ENCODE results near the gene RERGL. TPM values are rescaled to one million over a fixed set of nuclear protein-coding genes. Genes with fewer than 3 reads are reported as not detected.

RERGL gene
- total and polyA plus RNA-seq, 4 donors, result 0.19 to 1.2 (median 0.82) TPM

DNA sequence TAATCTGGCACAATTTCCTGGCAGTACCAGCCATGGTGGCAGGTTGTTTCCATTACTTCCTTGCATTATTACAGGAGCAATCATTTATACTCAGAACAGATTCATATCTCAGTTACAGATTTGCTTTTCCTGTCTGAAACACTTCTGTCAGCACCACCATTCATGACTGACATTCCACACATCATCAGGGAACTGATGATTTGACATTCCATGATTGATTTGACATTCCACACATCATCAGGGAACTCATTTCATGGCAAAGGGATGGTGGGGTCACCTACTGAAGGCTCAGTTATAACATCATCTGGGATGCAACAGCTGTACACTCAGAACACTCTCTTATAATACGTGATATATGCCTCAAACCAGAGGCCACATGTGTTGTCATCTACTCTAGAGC lies 30.9 kb upstream of the RERGL start:
- no peak overlapping the region for H3K27ac ChIP-seq (ENCODE audit: low read depth in 1 of 2, low read length in 2 of 2)
- WGBS, result 91% methylated on average over 1 of the region's 1 CpG
- no peak overlapping the region for H3K9ac ChIP-seq (ENCODE audit: low read depth in 1 of 2, low read length in 2 of 2)
- no peaks in the 10 kb centered on the region for H3K27me3 ChIP-seq (ENCODE audit: control insufficient read depth in 4 of 4, insufficient read depth in 4 of 4, low read length in 3 of 4)
- no peaks in the 10 kb centered on the region for H3K36me3 ChIP-seq (ENCODE audit: control insufficient read depth in 4 of 4, insufficient read depth in 3 of 4, low read depth in 1 of 4, low read length in 3 of 4)
- TF ChIP-seq RAD21 (IDR thresholded peaks at IDR 0.05), result no peak
- TF ChIP-seq NR2F2 (IDR thresholded peaks at IDR 0.05), result no peak
- TF ChIP-seq REST (IDR thresholded peaks at IDR 0.05), result no peak
- TF ChIP-seq JUND (IDR thresholded peaks at IDR 0.05), result no peak
- no peak for TF ChIP-seq YY1 (IDR thresholded peaks at IDR 0.05)
- TF ChIP-seq GABPA (IDR thresholded peaks at IDR 0.05 in 1 of 2, conservative IDR thresholded peaks at IDR 0.05 in 1 of 2), result no peak
- no peak for TF ChIP-seq HNF4G (IDR thresholded peaks at IDR 0.05)
- TF ChIP-seq RXRA (IDR thresholded peaks at IDR 0.05), result no peak
- no peaks in the 10 kb centered on the region for H3K4me1 ChIP-seq (ENCODE audit: control insufficient read depth in 4 of 4, insufficient read depth in 4 of 4, low read length in 3 of 4)
- peaks cover 0 to 6% (median 2%) of the 10 kb centered on the region in 4 donors for H3K9me3 ChIP-seq (ENCODE audit: control insufficient read depth in 4 of 4, low read length in 3 of 4)
- H3K4me3 ChIP-seq (ENCODE audit: low read depth in 1 of 3, low read length in 3 of 3), result no peak overlapping the region
- DNase-seq (ENCODE audit: low spot score), result no peak

DNA sequence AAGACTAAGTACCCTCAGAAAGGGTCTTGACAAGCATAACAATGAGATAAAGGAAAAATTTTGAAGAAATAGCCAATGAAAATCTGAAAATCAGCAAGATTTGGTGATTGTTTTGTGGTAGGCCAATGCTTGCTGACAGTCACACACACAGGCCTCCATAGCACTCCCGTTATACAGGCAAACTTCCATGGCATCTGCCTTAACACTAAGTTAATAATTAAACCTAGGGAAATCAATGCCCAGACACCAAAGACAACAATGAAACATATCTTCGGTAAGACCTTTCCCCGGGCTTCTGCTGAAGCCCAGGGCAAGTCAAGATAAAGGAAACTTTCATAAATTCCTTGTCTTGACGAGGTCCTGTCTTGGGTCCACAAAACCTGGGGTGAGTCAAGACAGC lies 18.6 kb upstream of the RERGL start:
- Histone ChIP-seq H3K27ac (ENCODE audit: low read depth in 1 of 2, low read length in 2 of 2) (no peak overlapping the region), H3K36me3 (ENCODE audit: control insufficient read depth in 4 of 4, insufficient read depth in 3 of 4, low read depth in 1 of 4, low read length in 3 of 4) (no peaks in the 10 kb centered on the region), H3K9me3 (ENCODE audit: control insufficient read depth in 4 of 4, low read length in 3 of 4) (no peaks in the 10 kb centered on the region), H3K4me3 (ENCODE audit: low read depth in 1 of 3, low read length in 3 of 3) (no peak overlapping the region), H3K4me1 (ENCODE audit: control insufficient read depth in 4 of 4, insufficient read depth in 4 of 4, low read length in 3 of 4) (peaks cover 0 to 12% (median 9%) of the 10 kb centered on the region in 4 donors), H3K9ac (ENCODE audit: low read depth in 1 of 2, low read length in 2 of 2) (no peak overlapping the region), H3K27me3 (ENCODE audit: control insufficient read depth in 4 of 4, insufficient read depth in 4 of 4, low read length in 3 of 4) (no peaks in the 10 kb centered on the region)
- 31% methylated on average over 4 of the region's 4 CpGs for WGBS
- DNase-seq (ENCODE audit: low spot score), result no peak
- no peak for TF ChIP-seq HNF4G (IDR thresholded peaks at IDR 0.05)
- TF ChIP-seq JUND (IDR thresholded peaks at IDR 0.05), result peak in 1 of 2 donors; percentile 14
- peak; percentile 47 for TF ChIP-seq FOXA2 (IDR thresholded peaks at IDR 0.05)
- no peak for TF ChIP-seq TAF1 (conservative IDR thresholded peaks at IDR 0.05)
- TF ChIP-seq NR2F2 (IDR thresholded peaks at IDR 0.05), result no peak
- TF ChIP-seq RAD21 (IDR thresholded peaks at IDR 0.05), result no peak
- no peak for TF ChIP-seq REST (IDR thresholded peaks at IDR 0.05)
- TF ChIP-seq EGR1 (IDR thresholded peaks at IDR 0.05; ENCODE audit: low read depth in 2 of 2), result no peak
- TF ChIP-seq, protein P1, sequence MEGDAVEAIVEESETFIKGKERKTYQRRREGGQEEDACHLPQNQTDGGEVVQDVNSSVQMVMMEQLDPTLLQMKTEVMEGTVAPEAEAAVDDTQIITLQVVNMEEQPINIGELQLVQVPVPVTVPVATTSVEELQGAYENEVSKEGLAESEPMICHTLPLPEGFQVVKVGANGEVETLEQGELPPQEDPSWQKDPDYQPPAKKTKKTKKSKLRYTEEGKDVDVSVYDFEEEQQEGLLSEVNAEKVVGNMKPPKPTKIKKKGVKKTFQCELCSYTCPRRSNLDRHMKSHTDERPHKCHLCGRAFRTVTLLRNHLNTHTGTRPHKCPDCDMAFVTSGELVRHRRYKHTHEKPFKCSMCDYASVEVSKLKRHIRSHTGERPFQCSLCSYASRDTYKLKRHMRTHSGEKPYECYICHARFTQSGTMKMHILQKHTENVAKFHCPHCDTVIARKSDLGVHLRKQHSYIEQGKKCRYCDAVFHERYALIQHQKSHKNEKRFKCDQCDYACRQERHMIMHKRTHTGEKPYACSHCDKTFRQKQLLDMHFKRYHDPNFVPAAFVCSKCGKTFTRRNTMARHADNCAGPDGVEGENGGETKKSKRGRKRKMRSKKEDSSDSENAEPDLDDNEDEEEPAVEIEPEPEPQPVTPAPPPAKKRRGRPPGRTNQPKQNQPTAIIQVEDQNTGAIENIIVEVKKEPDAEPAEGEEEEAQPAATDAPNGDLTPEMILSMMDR (IDR thresholded peaks at IDR 0.05; ENCODE audit: low read depth, low read length, missing input control), result no peak
- peak in 1 of 2 donors; percentile 36 for TF ChIP-seq HNF4A (conservative IDR thresholded peaks at IDR 0.05)
- no peak for TF ChIP-seq RXRA (IDR thresholded peaks at IDR 0.05)
- peak; percentile 23 for TF ChIP-seq FOXA1 (IDR thresholded peaks at IDR 0.05)
- no peak for TF ChIP-seq GABPA (IDR thresholded peaks at IDR 0.05 in 1 of 2, conservative IDR thresholded peaks at IDR 0.05 in 1 of 2)
- TF ChIP-seq SP1 (IDR thresholded peaks at IDR 0.05), result peak; percentile 17
- TF ChIP-seq YY1 (IDR thresholded peaks at IDR 0.05), result peak; percentile 93
- TF ChIP-seq, protein P2, sequence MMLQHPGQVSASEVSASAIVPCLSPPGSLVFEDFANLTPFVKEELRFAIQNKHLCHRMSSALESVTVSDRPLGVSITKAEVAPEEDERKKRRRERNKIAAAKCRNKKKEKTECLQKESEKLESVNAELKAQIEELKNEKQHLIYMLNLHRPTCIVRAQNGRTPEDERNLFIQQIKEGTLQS (IDR thresholded peaks at IDR 0.05), result no peak
- TF ChIP-seq ZBTB33 (IDR thresholded peaks at IDR 0.05), result peak; percentile 35
- TF ChIP-seq, protein P3, sequence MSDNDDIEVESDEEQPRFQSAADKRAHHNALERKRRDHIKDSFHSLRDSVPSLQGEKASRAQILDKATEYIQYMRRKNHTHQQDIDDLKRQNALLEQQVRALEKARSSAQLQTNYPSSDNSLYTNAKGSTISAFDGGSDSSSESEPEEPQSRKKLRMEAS (IDR thresholded peaks at IDR 0.05), result peak; percentile 37
